GM19397 (cell line): ENCODE data around the gene PGAM1.
"Not testable (repeated sequence)": the region's sequence is repeated elsewhere in the genome, so short reads cannot be mapped to it uniquely, and the experiment has no call there.

ENCODE experiments used
- ATAC-seq: cut with Tn5 transposase; IDR thresholded peaks from one replicate; pipeline ENCODE4 v1.9.1; 2021; ENCODE audit warnings: mild to moderate bottlenecking, moderate library complexity; ENCODE audit not compliant: unreplicated experiment

Gene PGAM1

GRCh38 chr10:97425964-97426775 lies at the start of gene PGAM1:
TSS of gene PGAM1 (plus strand) at chr10:97426191. CDS start at chr10:97426308, 117 bp downstream.
- ATAC-seq, result peak; percentile 90

DNA sequence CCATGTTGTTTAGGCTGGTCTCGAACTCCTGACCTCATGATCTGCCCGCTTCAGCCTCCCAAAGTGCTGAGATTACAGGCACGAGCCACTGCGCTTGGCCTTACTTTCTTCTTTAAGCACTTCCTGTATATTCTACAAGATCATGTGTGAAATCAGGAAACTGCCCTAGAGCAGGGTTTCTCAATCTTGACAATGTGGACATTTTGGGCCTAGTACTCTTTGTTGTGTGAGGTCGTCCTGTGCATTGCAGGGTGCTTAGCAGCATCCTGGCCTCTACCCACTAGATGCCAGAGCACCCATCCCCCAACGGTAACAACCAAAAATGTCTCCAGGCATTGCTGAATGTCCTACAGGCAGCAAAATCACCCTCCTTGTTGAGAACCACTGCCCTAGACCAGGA lies 49.6 kb upstream of the PGAM1 start:
- no peak for ATAC-seq

- no peak for ATAC-seq
Observed at GRCh38 chr10:97378933-97379921, 46.8 kb upstream of the PGAM1 start.

DNA sequence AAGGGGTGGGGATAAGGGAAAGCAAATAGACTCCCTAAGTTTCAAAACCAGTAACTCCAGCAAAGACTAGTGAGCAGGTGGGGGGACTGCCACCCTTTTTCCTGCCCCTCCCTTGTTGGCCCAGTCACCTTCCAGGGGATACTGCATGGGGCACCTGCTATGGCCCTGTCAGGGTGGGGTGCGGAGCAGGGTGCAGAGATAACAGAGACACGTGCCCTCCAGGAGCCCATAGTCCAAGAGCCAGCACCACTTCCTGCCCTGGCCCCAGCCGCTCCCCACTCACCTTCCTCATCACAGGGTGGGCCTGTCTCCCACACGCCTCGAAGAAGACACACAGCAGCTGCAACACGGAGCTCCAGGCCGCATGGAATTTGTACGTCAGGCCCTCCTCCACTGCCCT lies 45.5 kb upstream of the PGAM1 start:
- no peak for ATAC-seq

GRCh38 chr10:97381626-97382025 lies 44.4 kb upstream of the PGAM1 start:
- ATAC-seq, result no peak

GRCh38 chr10:97383159-97383558 lies 42.8 kb upstream of the PGAM1 start:
- no peak for ATAC-seq

- ATAC-seq, result no peak
Observed at GRCh38 chr10:97384156-97384555, 41.8 kb upstream of the PGAM1 start.

GRCh38 chr10:97384641-97385040 lies 41.4 kb upstream of the PGAM1 start:
- no peak for ATAC-seq

GRCh38 chr10:97385565-97385964 lies 40.4 kb upstream of the PGAM1 start:
- no peak for ATAC-seq

GRCh38 chr10:97388152-97388551 lies 37.8 kb upstream of the PGAM1 start:
- no peak for ATAC-seq

DNA sequence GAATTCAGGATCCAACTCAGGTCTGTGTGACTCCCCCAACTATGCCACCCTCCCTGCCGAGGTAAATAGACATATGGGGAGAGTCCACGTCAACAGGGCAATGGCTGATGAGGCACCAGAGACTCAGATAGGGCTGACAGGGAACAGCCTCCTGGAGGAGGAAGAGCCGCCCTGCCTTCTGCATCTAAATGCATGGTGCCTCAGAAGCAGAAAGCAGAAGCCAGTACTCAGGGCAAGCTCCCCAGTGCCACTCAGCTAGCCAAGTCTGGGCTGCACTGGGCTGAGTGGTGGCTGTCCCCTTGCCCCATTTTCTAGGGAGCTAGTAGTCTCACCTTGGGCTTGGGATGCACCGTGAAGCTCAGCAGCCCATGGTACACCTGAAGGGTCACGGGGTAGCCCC lies 35.9 kb upstream of the PGAM1 start:
- ATAC-seq, result no peak

GRCh38 chr10:97393034-97393573 lies 32.9 kb upstream of the PGAM1 start:
- ATAC-seq, result no peak

GRCh38 chr10:97396056-97396455 lies 29.9 kb upstream of the PGAM1 start:
- no peak for ATAC-seq

- no peak for ATAC-seq
Observed at GRCh38 chr10:97399843-97400545, 26.0 kb upstream of the PGAM1 start.

- peak; percentile 97 for ATAC-seq
Observed at GRCh38 chr10:97400665-97401454, 25.1 kb upstream of the PGAM1 start, which contains the start of gene RRP12. TSS of gene RRP12 (minus strand) at chr10:97401340. CDS start at chr10:97401231, 109 bp downstream.

DNA sequence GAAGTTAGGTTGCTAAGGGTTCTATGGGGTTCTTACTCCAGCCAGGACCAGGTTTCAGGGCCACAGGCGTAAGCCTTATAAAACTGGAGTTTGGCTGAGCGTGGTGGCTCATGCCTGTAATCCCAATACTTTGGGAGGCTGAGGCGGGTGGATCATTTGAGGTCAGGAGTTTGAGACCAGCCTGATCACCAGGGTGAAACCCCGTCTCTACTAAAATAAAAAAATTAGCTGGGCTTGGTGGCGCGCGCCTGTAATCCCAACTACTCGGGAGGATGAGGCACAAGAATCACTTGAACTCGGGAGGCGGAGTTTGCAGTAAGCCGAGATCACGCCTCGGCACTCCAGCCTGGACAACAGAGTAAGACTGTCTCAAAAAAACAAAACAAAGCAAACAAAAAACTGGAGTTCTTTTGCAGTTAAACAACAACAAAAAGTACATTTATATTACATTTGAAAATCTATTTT lies 24.5 kb upstream of the PGAM1 start:
- no peak for ATAC-seq

- no peak for ATAC-seq
Observed at GRCh38 chr10:97404044-97404443, 21.9 kb upstream of the PGAM1 start.

- ATAC-seq, result no peak
Observed at GRCh38 chr10:97406064-97406463, 19.9 kb upstream of the PGAM1 start.

- ATAC-seq, result not testable (repeated sequence)
Observed at GRCh38 chr10:97406483-97406882, 19.5 kb upstream of the PGAM1 start.
